Ramos (cell line): Measurements from ENCODE around the gene TMTC4.
"Not testable (repeated sequence)": the region's sequence is repeated elsewhere in the genome, so short reads cannot be mapped to it uniquely, and the experiment has no call there.

Experiments used
- in situ Hi-C: fragments of 300-500 bp; cut with MboI; formaldehyde crosslinking; loops from one replicate; pipeline ENCODE4 v1.14.3; 2022; ENCODE audit warnings: low sequenced_read_pairs; ENCODE audit not compliant: unreplicated experiment

TMTC4 gene

GRCh38 chr13:100596516-100596915 lies 78.1 kb downstream of the TMTC4 start:
- in situ Hi-C loops: no loop called here

GRCh38 chr13:100594731-100595130 lies 79.9 kb downstream of the TMTC4 start:
- in situ Hi-C loops: no loop called here

GRCh38 chr13:100594255-100594654 lies 80.3 kb downstream of the TMTC4 start:
- in situ Hi-C loops: no loop called here

- in situ Hi-C loops: no loop called here
These were observed 85.3 kb downstream of the TMTC4 start for GRCh38 chr13:100589178-100589725.

- in situ Hi-C loops: no loop called here
These were observed 86.0 kb downstream of the TMTC4 start, which contains the start of gene GGACT for GRCh38 chr13:100588331-100589177. Gene GGACT, minus strand, starts transcription at chr13:100588789. Its CDS starts 56,198 bp downstream, at chr13:100532591.

GRCh38 chr13:100584896-100585295 lies 89.7 kb downstream of the TMTC4 start:
- in situ Hi-C loops: no loop called here

GRCh38 chr13:100581504-100581903 lies 93.1 kb downstream of the TMTC4 start:
- in situ Hi-C loops: no loop called here

- in situ Hi-C loops: no loop called here
These were observed 93.6 kb downstream of the TMTC4 start for GRCh38 chr13:100581030-100581429.

GRCh38 chr13:100580045-100580444 lies 94.5 kb downstream of the TMTC4 start:
- in situ Hi-C loops: no loop called here

- in situ Hi-C loops: not testable (repeated sequence)
These were observed 97.4 kb downstream of the TMTC4 start for GRCh38 chr13:100577239-100577638.

GRCh38 chr13:100573121-100573520 lies 101.5 kb downstream of the TMTC4 start:
- in situ Hi-C loops: no loop called here

- in situ Hi-C loops: loop anchor here (10.0 kb wide), 1 partner anchor 558 kb away; no protein-coding TSS in a partner anchor
These were observed 108.1 kb downstream of the TMTC4 start for GRCh38 chr13:100566543-100566942.

GRCh38 chr13:100565286-100565685 lies 109.3 kb downstream of the TMTC4 start:
- in situ Hi-C loops: loop anchor here (10.0 kb wide), 1 partner anchor 560 kb away; no protein-coding TSS in a partner anchor

- in situ Hi-C loops: loop anchor here (10.0 kb wide), 1 partner anchor 560 kb away; no protein-coding TSS in a partner anchor
These were observed 110.0 kb downstream of the TMTC4 start for GRCh38 chr13:100564444-100565223.

- in situ Hi-C loops: loop anchor here (10.0 kb wide), 1 partner anchor 561 kb away; no protein-coding TSS in a partner anchor
These were observed 110.8 kb downstream of the TMTC4 start for GRCh38 chr13:100563779-100564178.

GRCh38 chr13:100561599-100562204 lies 112.9 kb downstream of the TMTC4 start:
- in situ Hi-C loops: loop anchor here (10.0 kb wide), 1 partner anchor 563 kb away; no protein-coding TSS in a partner anchor

- in situ Hi-C loops: loop anchor here (10.0 kb wide), 1 partner anchor 564 kb away; no protein-coding TSS in a partner anchor
These were observed 113.5 kb downstream of the TMTC4 start for GRCh38 chr13:100561158-100561499.

- in situ Hi-C loops: loop anchor here (10.0 kb wide), 1 partner anchor 564 kb away; no protein-coding TSS in a partner anchor
These were observed 114.0 kb downstream of the TMTC4 start for GRCh38 chr13:100560498-100561157.

- in situ Hi-C loops: loop anchor here (10.0 kb wide), 1 partner anchor 565 kb away; no protein-coding TSS in a partner anchor
These were observed 114.7 kb downstream of the TMTC4 start for GRCh38 chr13:100559886-100560285.
